ENCODE measurements around the gene KL. TPM values are rescaled to one million over a fixed set of nuclear protein-coding genes. Genes with fewer than 3 reads are reported as not detected.

Gene KL
- total RNA-seq, 1 experiment from 2014 or later, result not detected

DNA sequence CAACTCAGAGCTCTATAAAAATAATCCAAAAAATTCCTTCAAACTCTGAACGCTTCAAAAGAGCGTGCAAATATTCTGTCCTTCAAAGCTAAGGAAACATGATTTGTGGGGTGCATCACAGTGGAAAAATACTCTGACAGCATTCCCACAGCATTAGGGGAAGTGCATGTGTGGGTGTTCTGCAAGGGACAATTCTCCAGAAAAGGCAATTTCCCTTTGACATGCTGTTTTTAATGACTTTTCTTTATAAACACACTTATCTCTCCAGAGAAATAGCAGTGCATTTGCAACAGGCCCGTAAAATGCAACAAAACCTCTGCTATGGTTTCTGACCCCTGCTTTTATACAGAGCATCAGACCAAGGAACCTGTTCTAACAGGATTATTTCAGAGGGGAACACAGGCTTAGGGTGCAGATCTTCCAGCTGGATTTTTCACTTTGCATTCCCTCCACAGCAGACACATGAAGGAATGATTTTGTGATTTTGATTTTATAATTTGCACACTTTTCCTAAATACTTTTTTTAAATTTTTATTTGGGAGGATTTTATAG lies 42.6 kb downstream of the KL start:
- RAD21 ChIA-PET (ENCODE audit: low non-redundant PET in 1 of 2, low total read pairs in 2 of 2, uncharacterized antibody in 2 of 2, unreplicated experiment in 2 of 2), result no interaction called here
- no peak for TF ChIP-seq CBX3 (IDR thresholded peaks at IDR 0.05; ENCODE audit: low read depth)
- TF ChIP-seq, protein P1, sequence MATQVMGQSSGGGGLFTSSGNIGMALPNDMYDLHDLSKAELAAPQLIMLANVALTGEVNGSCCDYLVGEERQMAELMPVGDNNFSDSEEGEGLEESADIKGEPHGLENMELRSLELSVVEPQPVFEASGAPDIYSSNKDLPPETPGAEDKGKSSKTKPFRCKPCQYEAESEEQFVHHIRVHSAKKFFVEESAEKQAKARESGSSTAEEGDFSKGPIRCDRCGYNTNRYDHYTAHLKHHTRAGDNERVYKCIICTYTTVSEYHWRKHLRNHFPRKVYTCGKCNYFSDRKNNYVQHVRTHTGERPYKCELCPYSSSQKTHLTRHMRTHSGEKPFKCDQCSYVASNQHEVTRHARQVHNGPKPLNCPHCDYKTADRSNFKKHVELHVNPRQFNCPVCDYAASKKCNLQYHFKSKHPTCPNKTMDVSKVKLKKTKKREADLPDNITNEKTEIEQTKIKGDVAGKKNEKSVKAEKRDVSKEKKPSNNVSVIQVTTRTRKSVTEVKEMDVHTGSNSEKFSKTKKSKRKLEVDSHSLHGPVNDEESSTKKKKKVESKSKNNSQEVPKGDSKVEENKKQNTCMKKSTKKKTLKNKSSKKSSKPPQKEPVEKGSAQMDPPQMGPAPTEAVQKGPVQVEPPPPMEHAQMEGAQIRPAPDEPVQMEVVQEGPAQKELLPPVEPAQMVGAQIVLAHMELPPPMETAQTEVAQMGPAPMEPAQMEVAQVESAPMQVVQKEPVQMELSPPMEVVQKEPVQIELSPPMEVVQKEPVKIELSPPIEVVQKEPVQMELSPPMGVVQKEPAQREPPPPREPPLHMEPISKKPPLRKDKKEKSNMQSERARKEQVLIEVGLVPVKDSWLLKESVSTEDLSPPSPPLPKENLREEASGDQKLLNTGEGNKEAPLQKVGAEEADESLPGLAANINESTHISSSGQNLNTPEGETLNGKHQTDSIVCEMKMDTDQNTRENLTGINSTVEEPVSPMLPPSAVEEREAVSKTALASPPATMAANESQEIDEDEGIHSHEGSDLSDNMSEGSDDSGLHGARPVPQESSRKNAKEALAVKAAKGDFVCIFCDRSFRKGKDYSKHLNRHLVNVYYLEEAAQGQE (IDR thresholded peaks at IDR 0.05; ENCODE audit: low read depth), result no peak
- TF ChIP-seq CEBPB (IDR thresholded peaks at IDR 0.05; ENCODE audit: low read depth), result no peak
- no peak for TF ChIP-seq ZNF274 (IDR thresholded peaks at IDR 0.05; ENCODE audit: low read depth, low read length)
- TF ChIP-seq SIN3A (IDR thresholded peaks at IDR 0.05; ENCODE audit: low read depth), result no peak
- no peak for TF ChIP-seq JUND (IDR thresholded peaks at IDR 0.05)
- TF ChIP-seq SRF (IDR thresholded peaks at IDR 0.05; ENCODE audit: low read depth), result no peak
- TF ChIP-seq FOSL1 (IDR thresholded peaks at IDR 0.05; ENCODE audit: low read depth), result no peak
- TF ChIP-seq, protein P2, sequence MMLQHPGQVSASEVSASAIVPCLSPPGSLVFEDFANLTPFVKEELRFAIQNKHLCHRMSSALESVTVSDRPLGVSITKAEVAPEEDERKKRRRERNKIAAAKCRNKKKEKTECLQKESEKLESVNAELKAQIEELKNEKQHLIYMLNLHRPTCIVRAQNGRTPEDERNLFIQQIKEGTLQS (IDR thresholded peaks at IDR 0.05), result no peak
- no peak for TF ChIP-seq POLR2A (IDR thresholded peaks at IDR 0.05; ENCODE audit: borderline replicate concordance, extremely low read depth, insufficient read depth, insufficient read length)
- TF ChIP-seq POLR2AphosphoS5 (IDR thresholded peaks at IDR 0.05; ENCODE audit: low read depth, low read length), result no peak
- no peak overlapping the region for H3K27ac ChIP-seq (ENCODE audit: low read depth, low read length)

More for the DNA sequence above, 42.6 kb downstream of the KL start:
- Histone ChIP-seq H3K4me1 (ENCODE audit: control insufficient read depth in 1 of 2, insufficient read depth in 2 of 2, low read length in 2 of 2) (no peaks in the 10 kb centered on the region; a peak in 1 of 4 replicates), H3K9ac (ENCODE audit: low read length) (no peak overlapping the region), H3K9me3 (ENCODE audit: control insufficient read depth in 1 of 2, insufficient read depth in 1 of 2, low read depth in 1 of 2, low read length in 2 of 2) (no peaks in the 10 kb centered on the region), H3K4me2 (ENCODE audit: low read length) (no peak overlapping the region), H3K4me3 (replicated peaks in 1 of 2; ENCODE audit: low read depth in 1 of 2, low read length in 2 of 2) (no peak overlapping the region), H3K36me3 (ENCODE audit: control insufficient read depth in 1 of 2, insufficient read depth in 2 of 2, low read length in 2 of 2) (no peaks in the 10 kb centered on the region), H4K20me1 (ENCODE audit: insufficient read depth) (no peaks in the 10 kb centered on the region), H3K79me2 (ENCODE audit: insufficient read depth, low read length) (no peaks in the 10 kb centered on the region), H2AFZ (ENCODE audit: low read depth, low read length, poor library complexity, severe bottlenecking) (no peak overlapping the region), H3K27me3 (ENCODE audit: insufficient read depth, low read length) (no peaks in the 10 kb centered on the region), H3K9me2 (ENCODE audit: insufficient read depth) (no peaks in the 10 kb centered on the region)
- CTCF ChIA-PET, result interaction anchor here (0.7 kb wide), 1 partner anchor 44 kb away, joined by 3 read pairs; no protein-coding TSS in a partner anchor
- ATAC-seq (no peak), DNase-seq (ENCODE audit: low read depth, low spot score) (no peak)
- POLR2A ChIA-PET, result no interaction called here
- no TSS peak for BruUV-seq (replicated peaks)
- intact Hi-C loops (cut with micrococcal nuclease), result no loop called here

Measured in HCT116 (cell line).